HG03060 (cell line): ENCODE results near the gene POTEI.
"Not testable (repeated sequence)": the region's sequence is repeated elsewhere in the genome, so short reads cannot be mapped to it uniquely, and the experiment has no call there.

Source experiments
- ATAC-seq: cut with Tn5 transposase; IDR thresholded peaks from one replicate; pipeline ENCODE4 v1.9.1; 2021; ENCODE audit warnings: low read depth, moderate number of reproducible peaks; ENCODE audit not compliant: unreplicated experiment

POTEI gene

DNA sequence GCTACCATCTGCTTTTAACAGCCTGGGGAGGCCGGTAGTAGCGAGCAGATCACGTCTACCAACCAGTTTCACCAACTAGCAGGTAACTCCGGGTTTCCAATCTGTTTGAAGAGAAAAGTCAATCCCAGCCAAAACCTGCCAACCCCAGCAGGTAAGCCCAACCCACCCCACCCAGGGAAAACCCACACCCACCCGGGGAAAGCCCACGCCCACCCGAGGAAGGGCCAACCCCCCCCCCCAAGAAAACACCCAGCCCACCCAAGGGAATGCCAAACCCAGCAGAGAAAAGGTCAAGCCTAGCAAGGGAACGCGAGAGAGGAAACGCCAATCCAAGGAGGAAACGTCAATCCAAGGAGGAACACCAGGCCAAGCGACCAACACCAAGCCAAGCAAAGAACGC, at the start of gene POTEI:
POTEI (minus strand) TSS at position 101 of the 400 bp plus-strand sequence; CDS start at position 8, 93 bp downstream.
- ATAC-seq = not testable (repeated sequence)

DNA sequence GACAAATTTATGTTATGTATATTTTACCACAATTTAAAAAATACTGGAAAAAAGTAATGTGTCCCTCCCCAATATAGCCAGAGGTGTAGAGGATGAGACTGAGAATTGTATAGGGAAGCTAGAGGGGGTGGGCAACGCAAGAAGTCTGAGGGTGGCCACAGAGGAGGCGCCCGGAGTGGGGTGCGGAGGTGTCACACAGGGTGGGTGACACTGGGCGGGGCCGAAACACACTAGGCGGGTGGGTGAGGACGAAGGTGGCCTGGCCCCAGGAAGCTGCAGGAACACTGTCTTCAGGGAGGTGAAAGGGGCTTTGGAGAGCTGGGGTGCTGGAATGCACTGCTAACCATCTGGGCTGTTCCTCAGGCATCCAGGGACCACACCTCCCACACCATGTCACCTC, 47.3 kb upstream of the POTEI start:
- not testable (repeated sequence) for ATAC-seq

DNA sequence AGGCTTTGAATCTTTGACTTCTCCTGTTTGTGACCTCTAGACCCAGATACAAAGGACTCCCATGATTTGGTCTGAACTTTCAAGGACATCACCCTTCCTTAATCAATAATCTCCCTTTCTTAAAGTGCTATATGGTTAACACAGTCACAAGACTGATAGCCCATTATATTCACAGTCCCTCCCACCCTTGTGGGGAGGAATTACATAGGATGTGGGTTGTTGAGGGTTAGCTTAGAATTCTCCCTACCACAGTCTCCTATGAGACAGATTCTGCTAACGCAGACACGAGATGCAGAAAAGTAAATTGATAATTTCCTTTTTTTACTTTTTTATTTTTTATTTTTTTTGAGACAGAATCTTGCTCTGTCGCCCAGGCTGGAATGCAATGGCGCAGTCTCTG, 45.0 kb upstream of the POTEI start:
- not testable (repeated sequence) for ATAC-seq

DNA sequence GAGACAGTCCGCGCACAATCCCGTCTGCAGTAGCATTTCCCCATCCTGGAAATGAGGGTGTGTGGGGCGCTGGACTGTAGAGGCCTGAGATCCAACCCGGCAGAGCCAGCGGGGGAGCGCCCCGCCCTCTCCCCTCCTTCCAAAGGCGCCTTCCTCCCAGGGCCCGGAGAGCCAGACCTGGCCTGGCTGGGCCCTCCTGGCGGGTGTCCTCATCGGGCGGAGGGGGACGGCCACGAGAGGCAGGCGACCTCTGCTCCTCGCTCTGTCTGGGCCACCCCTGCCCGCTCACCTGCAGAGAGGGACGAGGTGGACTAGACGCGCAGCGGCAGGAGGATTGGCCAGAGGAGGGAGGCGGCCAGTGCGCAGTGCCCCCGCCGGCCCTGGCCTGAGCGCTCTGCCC, 40.3 kb upstream of the POTEI start:
- not testable (repeated sequence) for ATAC-seq

DNA sequence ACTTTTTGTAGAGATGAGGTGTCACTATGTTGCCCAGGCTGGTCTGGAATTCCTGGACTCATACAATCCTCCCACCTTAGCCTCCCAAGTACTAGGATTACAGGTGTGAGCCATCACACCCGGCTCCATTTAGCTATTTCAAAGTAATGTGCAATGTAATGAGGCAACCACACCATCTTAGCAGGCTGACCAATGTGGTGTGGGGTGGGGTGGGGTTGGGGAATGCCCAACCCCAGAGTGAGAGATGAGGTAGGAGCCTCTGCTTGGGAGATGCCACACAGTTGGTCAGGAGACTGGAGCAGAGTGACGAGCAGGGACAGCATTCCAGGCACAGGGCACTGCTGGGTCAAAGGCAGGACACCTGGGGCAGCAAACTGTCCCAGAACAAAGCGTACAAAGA, 39.3 kb upstream of the POTEI start:
- ATAC-seq = not testable (repeated sequence)

DNA sequence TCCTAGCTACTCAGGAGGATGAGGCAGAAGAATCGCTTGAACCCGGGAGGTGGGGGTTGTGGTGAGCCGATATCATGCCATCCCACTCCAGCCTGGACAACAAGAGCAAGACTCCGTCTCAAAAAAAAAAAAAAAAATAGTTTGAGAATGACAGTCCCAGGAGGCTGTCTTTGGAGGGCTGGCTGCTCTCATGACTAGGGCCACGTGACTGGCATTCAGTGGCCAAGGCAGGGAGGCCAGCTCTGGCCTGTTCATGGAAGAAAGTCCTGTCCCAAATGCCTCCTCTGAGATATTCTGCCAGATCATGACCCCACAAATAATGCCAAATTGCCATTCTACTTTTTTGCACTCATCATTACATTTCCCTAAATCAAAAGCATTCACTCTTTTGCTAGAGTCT, 35.9 kb upstream of the POTEI start:
- ATAC-seq = not testable (repeated sequence)

DNA sequence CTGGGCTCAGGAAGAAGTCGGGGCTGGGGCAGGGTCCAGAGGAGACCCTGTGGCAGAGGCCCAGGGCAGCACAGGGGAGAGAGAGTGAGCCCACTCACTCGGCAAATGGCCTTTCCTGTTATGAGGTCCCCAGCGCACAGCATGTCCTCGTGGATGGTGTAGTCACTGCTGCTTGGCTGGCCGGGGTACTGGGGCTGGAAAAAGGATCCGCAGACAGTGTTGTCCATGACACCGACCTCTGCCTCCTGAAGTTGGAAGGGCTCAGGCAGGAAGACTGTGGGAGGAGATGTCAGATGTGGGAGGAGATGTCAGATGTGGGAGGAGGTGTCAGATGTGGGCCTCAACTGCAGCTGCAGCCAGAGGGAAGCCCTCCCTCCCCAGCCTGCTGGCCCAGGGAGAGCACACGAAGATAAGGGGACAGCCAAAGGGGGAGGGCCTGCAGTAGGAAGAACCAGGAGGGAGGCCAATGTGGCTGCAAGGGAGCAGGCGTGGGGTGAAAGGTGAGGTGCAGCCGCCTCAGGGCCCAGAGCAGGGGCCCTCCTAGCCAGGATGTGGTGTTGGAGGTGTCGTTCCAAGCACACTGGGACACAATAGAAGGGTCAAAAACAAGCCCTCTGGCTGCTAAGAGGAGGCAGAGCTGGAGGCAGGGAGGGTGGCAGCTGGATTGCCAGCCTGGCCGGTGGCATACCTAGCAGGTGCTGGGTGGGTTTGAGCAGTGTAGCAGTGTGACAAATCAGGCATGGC, 34.8 kb upstream of the POTEI start:
- not testable (repeated sequence) for ATAC-seq

DNA sequence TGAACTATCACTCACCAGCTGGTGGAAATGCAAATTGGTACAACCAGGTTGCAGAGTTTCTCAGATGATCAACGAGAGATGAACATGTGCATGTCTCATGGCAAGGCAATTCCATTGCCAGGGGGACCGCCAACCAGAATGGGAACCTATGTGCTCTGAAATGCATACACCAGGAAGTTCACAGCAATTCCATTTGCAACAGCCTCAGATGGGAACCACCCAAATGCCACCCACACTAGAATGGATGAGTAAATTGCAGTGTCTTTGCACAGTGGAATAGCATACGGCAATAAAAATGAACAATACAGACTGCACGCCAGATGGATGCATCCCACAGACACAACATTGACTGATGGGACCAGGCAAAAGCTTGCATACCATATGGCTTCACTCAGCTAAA, 33.7 kb upstream of the POTEI start:
- ATAC-seq = not testable (repeated sequence)

DNA sequence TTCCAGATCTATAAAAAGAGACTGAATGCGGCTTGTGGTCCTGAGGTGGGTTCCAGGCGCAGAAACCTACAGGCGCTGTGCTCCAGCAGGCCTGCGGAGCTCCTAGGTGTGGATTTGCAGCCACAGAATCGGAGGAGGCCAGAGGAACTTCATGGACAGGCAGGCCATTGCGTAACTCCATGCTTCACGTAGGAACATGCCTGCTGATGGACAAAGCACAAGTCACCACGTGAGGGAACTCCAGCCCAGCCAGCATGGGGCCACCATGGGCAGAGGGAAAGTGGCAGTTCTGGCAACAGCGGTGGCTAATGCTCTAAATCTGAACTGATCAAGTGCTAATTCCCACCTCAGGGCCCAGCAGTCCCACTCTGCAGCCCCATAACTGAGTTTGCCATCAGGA, 29.1 kb upstream of the POTEI start:
- ATAC-seq = not testable (repeated sequence)

DNA sequence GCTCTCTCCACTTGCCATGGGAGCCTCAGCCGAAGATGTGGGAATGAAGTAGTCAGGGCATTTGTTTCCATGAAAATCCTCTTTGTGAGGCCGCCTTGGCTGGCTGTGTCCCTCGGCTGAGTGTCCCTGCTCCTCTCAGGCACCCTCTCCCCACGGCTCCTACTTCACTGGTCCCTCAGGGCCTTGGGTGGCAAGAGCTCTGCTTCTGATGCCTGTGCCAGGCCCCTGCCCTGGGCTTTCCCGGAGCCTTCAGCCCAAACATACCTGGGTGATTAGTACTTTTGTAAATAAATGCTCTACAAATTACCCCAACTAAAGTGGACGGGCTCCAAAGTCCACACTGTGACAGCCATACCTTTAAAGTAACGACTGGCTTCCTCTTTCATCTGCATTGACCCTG, 27.5 kb upstream of the POTEI start:
- not testable (repeated sequence) for ATAC-seq

DNA sequence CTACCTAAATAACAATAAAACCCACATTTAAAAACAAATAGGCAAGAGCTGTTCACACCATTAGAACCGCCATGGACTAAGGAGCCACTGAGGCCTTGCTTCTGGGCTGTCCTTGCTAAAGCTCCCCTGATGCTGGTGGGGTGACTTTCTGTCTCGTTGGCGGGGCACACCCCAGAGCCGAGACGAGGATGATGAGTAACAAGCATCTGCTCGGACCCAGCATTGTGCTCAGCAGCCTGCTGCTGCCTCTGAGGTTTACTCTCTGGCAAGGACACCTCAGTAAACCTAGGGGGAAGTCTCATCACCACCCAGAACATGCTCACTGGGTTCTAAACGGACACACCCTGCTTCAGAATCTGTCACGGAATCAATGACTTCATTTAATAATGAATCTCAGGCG, 22.5 kb upstream of the POTEI start:
- ATAC-seq = not testable (repeated sequence)

DNA sequence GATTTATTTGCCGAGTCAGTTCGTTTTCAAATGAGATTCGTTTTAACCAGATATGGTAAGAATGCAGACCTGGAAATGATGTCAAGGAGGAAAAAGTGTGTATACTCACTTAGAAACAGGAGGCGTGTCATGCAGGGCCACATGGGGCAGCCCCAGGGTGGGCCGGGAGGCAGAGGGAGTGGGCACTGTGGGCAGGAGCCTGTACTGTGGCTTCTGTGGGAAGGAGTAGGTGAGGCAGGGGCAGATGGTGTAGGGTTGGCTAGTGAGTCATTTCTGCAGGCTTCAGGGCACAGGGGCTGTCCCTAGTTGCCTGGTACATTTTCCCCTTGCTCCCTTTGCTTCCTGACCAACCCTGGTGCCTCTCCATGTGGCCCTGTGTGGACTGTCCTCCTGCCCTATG, 22.1 kb upstream of the POTEI start:
- peak; percentile 80 for ATAC-seq

DNA sequence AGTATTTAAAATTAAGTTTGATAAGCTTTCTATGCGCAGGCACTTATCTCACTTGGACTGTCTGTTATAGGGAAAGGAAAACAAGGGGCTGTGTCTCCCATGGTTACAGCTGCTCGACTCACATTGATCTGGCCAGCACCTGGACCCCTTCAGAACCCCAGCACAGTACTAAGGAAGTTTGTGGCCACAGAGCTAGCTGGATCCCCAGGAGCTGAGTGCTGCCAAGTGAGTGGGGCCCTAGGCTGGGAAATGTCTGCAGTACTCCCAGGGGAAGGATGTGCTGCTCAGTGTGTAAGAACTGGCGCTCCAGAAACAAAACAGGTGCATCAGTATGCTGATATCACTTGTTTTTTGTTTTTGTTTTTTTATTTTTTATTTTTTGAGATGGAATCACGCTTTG, 21.1 kb upstream of the POTEI start:
- ATAC-seq = not testable (repeated sequence)

DNA sequence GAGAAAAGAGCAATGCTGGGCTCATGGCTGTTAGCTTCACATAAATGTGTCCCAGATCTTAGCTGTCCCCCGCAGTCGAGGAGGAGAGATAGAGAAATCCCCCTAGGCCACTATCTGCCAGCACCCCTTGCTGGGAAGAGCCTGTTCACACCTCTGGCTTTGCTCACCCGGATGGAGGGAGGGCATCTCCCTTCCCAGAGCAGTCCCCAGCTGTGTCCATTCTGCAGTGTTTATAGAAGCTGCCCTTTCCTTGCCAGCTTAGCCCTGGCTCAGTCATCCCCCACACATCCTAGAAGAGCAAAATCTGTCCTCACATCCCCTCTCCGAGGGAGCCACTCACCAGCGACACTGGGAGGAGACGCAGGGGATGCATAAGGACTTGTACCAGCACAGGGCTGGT, 20.4 kb upstream of the POTEI start:
- ATAC-seq = not testable (repeated sequence)

DNA sequence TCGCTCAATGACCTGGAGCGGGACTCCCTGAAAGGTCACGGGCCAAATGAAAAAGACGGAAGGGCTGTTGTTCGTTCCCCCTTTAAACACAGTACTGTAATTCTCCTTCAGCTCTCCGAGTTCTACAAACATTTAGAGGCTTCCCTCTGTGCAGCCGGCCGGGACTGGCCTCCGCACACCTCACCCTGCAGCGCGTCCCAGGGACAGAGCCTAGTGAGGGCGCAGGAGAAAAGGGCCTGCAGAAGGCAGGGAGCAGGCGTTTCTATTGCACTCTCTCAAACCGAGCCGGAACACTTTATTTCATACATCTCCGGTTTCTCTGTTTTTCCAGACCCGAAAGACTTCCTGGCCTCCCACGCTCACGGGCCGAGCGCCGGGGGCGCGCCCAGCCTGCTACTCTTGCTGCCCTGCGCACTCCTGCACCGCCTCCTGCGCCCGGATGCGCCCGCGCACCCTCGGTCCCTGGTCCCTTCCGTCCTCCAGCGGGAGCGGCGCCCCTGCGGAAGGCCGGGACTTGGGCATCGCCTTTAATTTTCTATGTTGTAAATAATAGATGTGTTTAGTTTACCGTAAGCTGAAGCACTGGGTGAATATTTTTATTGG, 18.3 kb upstream of the POTEI start:
- ATAC-seq = not testable (repeated sequence)

DNA sequence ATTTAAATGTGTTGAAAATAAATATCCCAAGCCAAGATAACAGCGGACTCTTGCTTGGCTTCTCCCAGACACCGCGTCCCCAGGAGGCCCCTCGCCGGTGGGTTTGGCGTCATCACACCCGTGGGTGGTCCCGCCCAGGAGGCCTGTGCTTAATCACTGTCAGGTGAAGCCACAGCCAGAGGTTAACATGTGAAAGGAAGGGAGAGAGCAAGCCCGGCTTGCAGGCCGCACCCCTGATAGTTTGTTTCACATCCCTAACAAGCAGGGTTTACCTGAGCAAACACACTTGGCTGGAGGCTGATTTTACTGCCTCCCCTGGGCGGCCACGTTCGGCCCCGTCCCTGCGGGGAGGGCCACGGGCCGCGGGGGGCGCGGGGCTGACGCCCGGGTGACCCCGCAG, 13.3 kb upstream of the POTEI start:
- ATAC-seq = not testable (repeated sequence)

DNA sequence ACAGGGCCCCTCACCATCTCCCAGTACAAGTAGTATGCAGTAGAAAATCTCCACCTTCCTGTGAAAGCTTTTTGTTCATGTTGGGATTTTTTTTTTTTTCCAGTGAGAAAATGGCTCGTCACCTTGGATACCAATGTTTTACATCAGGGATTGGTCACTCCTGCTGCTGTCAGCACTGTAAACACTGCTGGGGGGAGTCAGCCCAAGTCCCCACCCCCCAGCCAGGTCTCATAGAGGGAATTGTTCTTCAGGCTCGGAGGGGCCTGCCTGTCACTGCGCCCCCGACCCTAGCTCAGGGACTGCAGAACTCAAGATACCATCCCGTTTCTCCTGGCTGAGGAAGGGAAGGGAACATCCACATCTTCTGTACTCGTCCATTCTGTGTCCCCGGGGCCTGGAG, 11.9 kb upstream of the POTEI start, which contains the start of gene CFC1B:
CFC1B (plus strand) TSS at position 231 of the 400 bp plus-strand sequence. CDS start 263 bp downstream, outside the sequence.
- ATAC-seq = not testable (repeated sequence)

DNA sequence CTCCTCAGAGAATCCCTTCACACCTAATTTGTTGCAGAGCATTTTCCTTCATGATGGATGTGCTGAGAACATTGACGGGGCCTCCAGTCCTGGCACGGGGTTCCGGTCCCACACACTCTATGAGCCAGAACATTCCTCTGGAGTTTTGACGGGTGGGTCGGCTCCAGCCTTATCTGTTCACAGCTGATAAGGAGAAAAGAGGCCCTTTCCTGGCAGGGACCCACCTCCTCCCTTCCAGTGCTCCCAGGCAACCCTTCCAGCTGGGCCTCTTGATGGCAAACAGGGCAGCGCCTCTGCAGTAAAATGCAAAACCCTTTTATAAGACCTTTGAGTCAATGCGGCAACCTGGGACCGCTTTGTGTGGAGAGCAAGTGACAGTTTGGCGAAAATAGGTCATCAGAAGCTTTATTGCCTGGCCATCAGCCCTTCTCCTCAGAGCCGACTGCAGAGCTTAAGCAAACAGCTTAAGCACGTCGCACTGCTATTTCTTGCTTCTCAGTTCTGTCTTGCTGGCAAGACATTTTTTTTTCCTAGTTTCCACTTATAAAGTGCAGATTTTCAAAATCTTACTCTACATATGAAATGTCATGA, 9.5 kb upstream of the POTEI start:
- ATAC-seq = not testable (repeated sequence)

DNA sequence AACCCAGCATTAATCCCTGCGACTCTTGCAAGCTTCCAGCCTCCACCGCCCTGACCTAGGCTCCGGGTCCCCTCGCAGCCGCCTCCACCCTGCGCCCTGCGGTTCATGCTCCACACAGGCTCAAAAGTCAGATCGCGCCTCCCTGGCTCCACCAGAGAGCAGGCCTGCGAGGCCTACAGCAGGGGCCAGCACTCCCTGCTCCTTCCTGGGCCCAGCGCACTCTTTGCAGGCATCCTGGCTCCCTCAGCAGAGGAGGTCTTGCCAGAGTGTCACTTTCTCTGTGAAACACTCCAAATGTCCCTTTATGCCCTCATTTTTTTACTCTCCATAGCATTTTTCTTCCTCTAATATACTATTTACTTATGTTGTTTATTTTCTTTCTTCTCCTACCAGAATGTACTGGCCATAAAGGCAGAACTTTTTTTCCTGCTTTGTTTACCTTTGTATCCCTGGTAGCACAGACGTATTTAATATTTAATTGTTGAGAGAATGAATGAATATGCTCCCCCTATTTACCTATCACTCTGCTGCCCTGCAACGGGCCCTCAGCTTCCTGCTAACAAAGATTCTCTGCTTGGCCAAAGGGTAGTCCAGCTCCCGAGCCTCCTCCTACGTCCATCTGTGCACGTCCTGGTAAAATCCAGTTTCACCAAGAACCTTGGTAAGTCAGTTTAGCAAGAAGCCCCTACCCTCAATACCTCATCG, 2.8 kb upstream of the POTEI start:
- ATAC-seq = not testable (repeated sequence)

DNA sequence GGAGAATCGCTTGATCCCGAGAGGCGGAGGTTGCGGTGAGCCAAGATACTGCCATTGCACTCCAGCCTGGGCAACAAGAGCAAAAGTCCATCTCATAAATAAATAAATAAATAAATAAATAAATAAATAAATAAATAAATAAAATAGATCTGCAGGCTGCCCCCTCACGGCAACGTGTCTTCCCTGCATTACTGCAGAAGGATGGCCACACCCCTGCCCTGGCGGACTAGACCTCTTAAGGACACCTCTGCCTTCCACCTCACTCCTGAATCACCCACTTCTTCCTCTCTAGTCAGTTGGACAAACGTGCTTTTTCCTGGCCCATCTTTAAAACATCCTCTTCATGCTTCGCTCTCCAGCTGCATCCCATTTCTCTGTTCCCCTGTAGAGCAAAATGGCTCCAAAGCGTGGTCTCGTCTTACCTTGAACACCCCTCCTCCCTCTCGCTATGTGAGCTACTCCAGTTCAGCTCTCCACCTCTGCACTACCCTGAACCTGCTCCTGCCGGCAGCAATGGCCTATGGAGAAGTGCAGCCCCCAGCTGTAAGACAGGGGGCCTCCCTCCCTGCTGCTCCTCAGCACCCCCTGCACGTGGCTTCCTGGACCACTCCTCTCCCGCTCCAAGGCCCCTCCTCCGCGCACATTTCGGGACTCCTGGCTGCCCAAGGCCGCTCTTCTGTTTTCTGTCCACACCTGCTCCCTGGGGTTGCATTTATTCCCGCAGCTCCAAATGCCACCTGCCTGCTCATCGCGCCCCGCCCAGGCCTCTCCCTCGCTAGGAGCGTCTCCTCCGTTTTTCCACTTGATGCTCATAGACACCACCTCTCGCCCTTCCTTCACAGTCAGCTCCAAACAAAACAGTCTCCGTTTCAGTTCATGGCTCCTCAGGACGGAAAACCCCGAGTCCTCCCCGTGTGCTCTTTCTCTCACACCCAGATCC, 1.9 kb upstream of the POTEI start:
- not testable (repeated sequence) for ATAC-seq
